H1 (cell line): ENCODE measurements around the gene SLC2A4RG. TPM values are rescaled to one million over a fixed set of nuclear protein-coding genes. Genes with fewer than 3 reads are reported as not detected.

Source experiments
- CTCF ChIA-PET: fragments of 300-600 bp; sonication (Branson Sonifier 250); formaldehyde crosslinking; loops from one replicate; lab custom pipeline; 2021; ENCODE audit not compliant: partially characterized antibody; lab: Charles Lee
- POLR2A ChIA-PET: fragments of 300-600 bp; sonication (Branson Sonifier 250); formaldehyde crosslinking; loops from one replicate; lab custom pipeline; 2021; ENCODE audit warnings: inconsistent platforms; ENCODE audit not compliant: partially characterized antibody; lab: Charles Lee
- DNase-seq, 2 experiments: peaks; one replicate each; pipeline versions ENCODE4 v3.0.0 to v3.0.0-alpha.2; 2010 to 2022; ENCODE audit warnings: low spot score in 2 of 2, low read depth in 1 of 2, mixed read lengths in 1 of 2
- FAIRE-seq: peaks from 2 replicates; lab custom pipeline; 2011; peaks lifted over from hg19 to GRCh38; lab: Jason Lieb, UNC
- H2AFZ ChIP-seq: 2 replicates; pipeline ENCODE4 v1.8.1; 2012; ENCODE audit warnings: low read length, inconsistent platforms
- H2AK5ac ChIP-seq: 2 replicates; pipeline ENCODE4 v1.6.1; 2013; ENCODE audit warnings: low read depth, low read length
- H2BK120ac ChIP-seq: replicated peaks from 2 replicates; pipeline ENCODE3; 2013; ENCODE audit warnings: low read depth, low read length, inconsistent platforms
- H2BK12ac ChIP-seq: 2 replicates; pipeline ENCODE4 v1.6.1; 2013; ENCODE audit warnings: low read depth, low read length
- H2BK15ac ChIP-seq: 2 replicates; pipeline ENCODE4 v1.6.1; 2013; ENCODE audit warnings: low read length
- H2BK20ac ChIP-seq: 2 replicates; pipeline ENCODE4 v1.6.1; 2013; ENCODE audit warnings: low read length
- H2BK5ac ChIP-seq: 2 replicates; pipeline ENCODE4 v1.6.1; 2013; ENCODE audit warnings: low read depth, low read length
- H3K14ac ChIP-seq: 2 replicates; pipeline ENCODE4 v1.6.1; 2013; ENCODE audit warnings: inconsistent platforms; ENCODE audit not compliant: insufficient read length
- H3K18ac ChIP-seq: 2 replicates; pipeline ENCODE4 v1.6.1; 2013; ENCODE audit warnings: low read length; ENCODE audit errors: extremely low read depth
- H3K23ac ChIP-seq: 2 replicates; pipeline ENCODE4 v1.6.1; 2013; ENCODE audit warnings: inconsistent platforms; ENCODE audit not compliant: insufficient read length
- H3K23me2 ChIP-seq: 2 replicates; pipeline ENCODE4 v1.6.1; 2013; ENCODE audit warnings: low read depth, low read length
- H3K27ac ChIP-seq: 2 replicates; pipeline ENCODE4 v1.6.1; 2011; ENCODE audit warnings: low read depth, low read length, inconsistent platforms
- H3K27me3 ChIP-seq, 4 experiments: replicated peaks in 1 of 4; 1 replicate in 1 of 4; 2 replicates in 3 of 4; pipeline versions ENCODE4 v1.6.1 to v1.8.1; 2011 to 2013; ENCODE audit warnings: low read length in 3 of 4, mild to moderate bottlenecking in 3 of 4, inconsistent platforms in 2 of 4, mixed read lengths in 2 of 4, moderate library complexity in 1 of 4; ENCODE audit not compliant: control insufficient read depth in 3 of 4, insufficient read depth in 3 of 4; ENCODE audit errors: extremely low read depth in 1 of 4
- H3K36me3 ChIP-seq, 4 experiments: 2 replicates each; pipeline versions ENCODE4 v1.6.1 to v1.8.1; 2011 to 2013; ENCODE audit warnings: mild to moderate bottlenecking in 4 of 4, low read length in 3 of 4, moderate library complexity in 2 of 4, control low read depth in 1 of 4, inconsistent platforms in 1 of 4; ENCODE audit not compliant: insufficient read depth in 4 of 4, control insufficient read depth in 2 of 4
- H3K4ac ChIP-seq: replicated peaks from 2 replicates; pipeline ENCODE3; 2013; ENCODE audit warnings: low read length, low read depth, mixed read lengths, inconsistent platforms; ENCODE audit not compliant: insufficient read length
- H3K4me1 ChIP-seq, 4 experiments: replicated peaks in 1 of 4; 1 replicate in 1 of 4; 2 replicates in 3 of 4; pipeline versions ENCODE4 v1.6.1 to v1.8.1; 2011 to 2013; ENCODE audit warnings: low read length in 3 of 4, inconsistent platforms in 2 of 4, mixed read lengths in 1 of 4; ENCODE audit not compliant: insufficient read depth in 4 of 4, control insufficient read depth in 3 of 4
- H3K4me2 ChIP-seq, 2 experiments: 2 replicates each; pipeline versions ENCODE4 v1.6.1 to v1.8.1; 2011 to 2013; ENCODE audit warnings: low read depth in 2 of 2, low read length in 2 of 2, control low read depth in 1 of 2, inconsistent platforms in 1 of 2, mild to moderate bottlenecking in 1 of 2; ENCODE audit not compliant: insufficient read depth in 1 of 2
- H3K4me3 ChIP-seq, 4 experiments: fragments of 200-600, 300-600 bp in 1 of 4; sonication (generic), shearing (Covaris generic), sonication (Bioruptor Twin) in 1 of 4; 2 replicates each; pipeline versions ENCODE4 v1.5.1 to v1.8.1; 2011 to 2016; ENCODE audit warnings: low read length in 4 of 4, low read depth in 3 of 4, control low read depth in 2 of 4, inconsistent platforms in 2 of 4, mild to moderate bottlenecking in 2 of 4, mixed read lengths in 1 of 4, moderate library complexity in 1 of 4; ENCODE audit not compliant: insufficient read depth in 2 of 4; ENCODE audit errors: extremely low read depth in 1 of 4
- H3K56ac ChIP-seq: replicated peaks from 2 replicates; pipeline ENCODE3; 2013; ENCODE audit warnings: low read depth, mild to moderate bottlenecking, mixed read lengths, low read length, inconsistent platforms; ENCODE audit not compliant: insufficient read length
- H3K79me1 ChIP-seq: 2 replicates; pipeline ENCODE4 v1.6.1; 2013; ENCODE audit warnings: low read depth, low read length, control low read depth
- H3K79me2 ChIP-seq, 2 experiments: 2 replicates each; pipeline versions ENCODE4 v1.6.1 to v1.8.1; 2012 to 2013; ENCODE audit warnings: low read length in 2 of 2, mild to moderate bottlenecking in 2 of 2, inconsistent platforms in 1 of 2; ENCODE audit not compliant: insufficient read depth in 2 of 2, control insufficient read depth in 1 of 2
- H3K9ac ChIP-seq, 4 experiments: replicated peaks in 1 of 4; 1 replicate in 1 of 4; 2 replicates in 3 of 4; pipeline versions ENCODE4 v1.6.1 to v1.8.1; 2011 to 2013; ENCODE audit warnings: low read depth in 3 of 4, low read length in 3 of 4, control low read depth in 2 of 4, mild to moderate bottlenecking in 2 of 4, moderate library complexity in 2 of 4, inconsistent platforms in 1 of 4; ENCODE audit errors: extremely low read depth in 1 of 4
- H3K9me3 ChIP-seq, 2 experiments: 2 replicates each; pipeline versions ENCODE4 v1.6.1 to v1.8.1; 2012 to 2013; ENCODE audit warnings: mild to moderate bottlenecking in 2 of 2, moderate library complexity in 2 of 2, control low read depth in 1 of 2, inconsistent platforms in 1 of 2, low read depth in 1 of 2, low read length in 1 of 2, mixed read lengths in 1 of 2; ENCODE audit not compliant: insufficient read depth in 2 of 2
- H4K20me1 ChIP-seq, 2 experiments: replicated peaks in 1 of 2; 2 replicates each; pipeline versions ENCODE3 to v1.8.1; 2011 to 2013; ENCODE audit warnings: inconsistent platforms in 2 of 2, low read length in 2 of 2, mild to moderate bottlenecking in 1 of 2; ENCODE audit not compliant: insufficient read depth in 2 of 2, control insufficient read depth in 1 of 2
- H4K5ac ChIP-seq: 2 replicates; pipeline ENCODE4 v1.6.1; 2013; ENCODE audit warnings: low read length, low read depth, mixed read lengths, inconsistent platforms; ENCODE audit not compliant: insufficient read length
- H4K8ac ChIP-seq: 2 replicates; pipeline ENCODE4 v1.8.0; 2013; ENCODE audit warnings: mild to moderate bottlenecking, moderate library complexity, low read length, inconsistent platforms; ENCODE audit not compliant: insufficient read depth; ENCODE audit errors: extremely low read depth
- H4K91ac ChIP-seq: replicated peaks from 2 replicates; pipeline ENCODE3; 2013; ENCODE audit warnings: low read length, mixed read lengths, inconsistent platforms; ENCODE audit not compliant: insufficient read length
- ASH2L ChIP-seq: fragments of 200-600, 300-600 bp; sonication (generic); IDR thresholded peaks from one replicate; pipeline ENCODE4 v1.7.1; 2017; ENCODE audit warnings: low read length
- CTBP2 ChIP-seq: IDR thresholded peaks from 2 replicates; pipeline ENCODE4 v1.7.0; 2011; ENCODE audit warnings: borderline replicate concordance, mild to moderate bottlenecking, moderate library complexity, mixed read lengths, low read length; ENCODE audit not compliant: insufficient read depth, insufficient read length
- EP300 ChIP-seq, 2 experiments: IDR thresholded peaks; 1 replicate in 1 of 2; 2 replicates in 1 of 2; pipeline ENCODE4 v1.6.1; 2011 to 2012; ENCODE audit warnings: low read depth in 2 of 2, low read length in 2 of 2, mild to moderate bottlenecking in 2 of 2, borderline replicate concordance in 1 of 2, inconsistent platforms in 1 of 2, moderate library complexity in 1 of 2
- FOSL1 ChIP-seq: IDR thresholded peaks from 2 replicates; pipeline ENCODE4 v1.6.1; 2011; ENCODE audit warnings: mild to moderate bottlenecking, low read depth, low read length, moderate library complexity; ENCODE audit not compliant: insufficient read depth
- JUN ChIP-seq: IDR thresholded peaks from 2 replicates; pipeline ENCODE4 v1.6.1; 2011; ENCODE audit warnings: low read depth, mild to moderate bottlenecking, improper control_type of control experiment, low read length
- MAX ChIP-seq: IDR thresholded peaks from 2 replicates; pipeline ENCODE4 v1.6.1; 2012; ENCODE audit warnings: inconsistent platforms
- NRF1 ChIP-seq: IDR thresholded peaks from 2 replicates; pipeline ENCODE4 v1.6.1; 2011; ENCODE audit warnings: mild to moderate bottlenecking, low read depth, low read length, improper control_type of control experiment
- PHF8 ChIP-seq: fragments of 200-600 bp; sonication (generic); conservative IDR thresholded peaks from 2 replicates; pipeline ENCODE4 v1.7.1; 2012; ENCODE audit warnings: low read depth, mild to moderate bottlenecking, inconsistent platforms, low read length, moderate library complexity
- POU5F1 ChIP-seq: IDR thresholded peaks from 2 replicates; pipeline ENCODE4 v1.6.1; 2011; ENCODE audit warnings: low read depth, mild to moderate bottlenecking, low read length, moderate library complexity
- SIN3A ChIP-seq, 2 experiments: IDR thresholded peaks in 1 of 2; conservative IDR thresholded peaks in 1 of 2; 2 replicates each; pipeline ENCODE4 v1.6.1; 2011 to 2012; ENCODE audit warnings: low read length in 2 of 2, improper control_type of control experiment in 1 of 2, low read depth in 1 of 2, mild to moderate bottlenecking in 1 of 2
- TEAD4 ChIP-seq: IDR thresholded peaks from 2 replicates; pipeline ENCODE4 v1.6.1; 2012; ENCODE audit warnings: low read depth, low read length, inconsistent platforms, mixed read lengths
- WGBS, 2 experiments: shearing (Covaris generic) in 1 of 2; methylation state at CpG; one replicate each; pipeline versions ENCODE4 v1.1.6 to v1.1.7; 2013 to 2015; ENCODE audit warnings: low lambda C conversion rate in 2 of 2, mixed read lengths in 2 of 2, inconsistent platforms in 1 of 2, low coverage in 1 of 2, missing lambda C conversion rate in 1 of 2; ENCODE audit not compliant: insufficient replicate concordance in 2 of 2, insufficient coverage in 1 of 2, insufficient read length in 1 of 2; ENCODE audit errors: extremely low coverage in 1 of 2, missing lambda C conversion rate in 1 of 2; 5-methylcytosine and 5-hydroxymethylcytosine counted together
- polyA plus RNA-seq, 7 experiments: library from polyadenylated mRNA; depleted of rRNA in 3 of 7; stranded (reverse) in 5 of 7; unstranded in 2 of 7; fragments of >200 nt in 5 of 7; fragments of 200-250 nt in 2 of 7; gene quantifications; 1 replicate in 5 of 7; 2 replicates in 1 of 7; 4 replicates in 1 of 7; pipeline versions ENCODE4 v1.2.1 to v1.2.3, GENCODE V29; 2011 to 2013; ENCODE audit warnings: missing spikeins in 2 of 7, mixed read lengths in 2 of 7
- total RNA-seq: library from RNA; stranded (reverse); fragmentation: NEBNext Ultra II Directional; extraction: Animal tissue kit (Norgen Biotek cat#: 25700); gene quantifications from 2 replicates; pipeline ENCODE4 v1.2.1, GENCODE V29; 2021

SLC2A4RG gene
- total and polyA plus RNA-seq, 2 of the 8 experiments (the other 6 are each of a cell fraction or from before 2014, with no cell fraction given): 15.9 to 29.1 TPM

DNA sequence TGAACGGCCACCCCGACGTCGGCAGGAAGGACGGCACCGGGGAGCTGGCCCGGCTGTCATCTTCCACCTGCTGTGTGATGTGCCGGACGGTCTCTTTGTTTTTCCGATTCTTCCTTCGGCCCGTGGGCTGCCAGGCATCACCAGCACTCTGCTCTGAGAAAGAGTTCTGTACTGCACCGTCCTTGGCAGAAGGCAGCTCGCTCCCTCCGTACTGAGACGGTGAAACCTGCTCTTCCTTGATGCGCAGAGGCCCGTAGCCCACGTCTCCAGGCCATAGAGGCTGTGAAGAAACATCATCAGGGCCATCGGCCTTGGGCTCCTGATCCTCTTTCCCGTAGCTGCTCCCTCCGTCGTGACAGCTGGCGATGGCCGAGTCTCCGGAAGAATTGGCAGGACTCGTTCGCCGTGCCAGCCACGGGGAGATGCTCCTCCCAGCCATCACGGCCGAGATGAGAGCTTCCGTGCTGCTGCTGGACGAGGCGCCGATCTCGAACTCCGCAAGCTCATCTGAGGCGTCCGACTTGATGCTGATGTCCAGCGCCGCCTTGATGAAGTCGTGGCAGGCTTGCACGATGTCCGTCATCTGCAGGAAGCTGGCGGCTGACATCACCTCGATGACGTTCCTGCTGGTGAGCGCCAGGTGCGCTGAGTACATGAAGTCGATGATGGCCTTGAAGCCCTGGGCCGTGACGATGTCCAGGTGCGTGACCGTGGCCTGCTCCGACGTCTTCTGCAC, 50.4 kb downstream of the SLC2A4RG start:
- peaks cover 0 to 10% of the 10 kb centered on the region in 2 experiments; a peak in 1 of 4 replicates for H3K79me2 ChIP-seq
- H2BK12ac ChIP-seq: 0 out of 2 replicates have a peak overlapping the region, but pooled peaks have one; percentile 27
- no peak for FAIRE-seq
- H3K23ac ChIP-seq: no peak overlapping the region
- H3K9me3 ChIP-seq: no peaks in the 10 kb centered on the region
- no peak overlapping the region; the same call in 1 of the 2 replicates for H2AK5ac ChIP-seq
- CTCF ChIA-PET: interaction anchor here (0.8 to 15.2 kb wide), 10 partner anchors 14 to 94 kb away, joined by 3 to 191 read pairs (median 4); partner anchors contain the start of gene TPD52L2
- H2BK20ac ChIP-seq: no peak overlapping the region
- WGBS, 2 experiments: 96% methylated on average over 57 of the region's 57 CpGs; no CpG with 5 or more reads in 1 of the 2 experiments
- H2BK15ac ChIP-seq: no peak overlapping the region
- no peak overlapping the region for H3K18ac ChIP-seq
- no peak overlapping the region for H4K91ac ChIP-seq
- H2BK5ac ChIP-seq: no peak overlapping the region
- no peak overlapping the region for H3K27ac ChIP-seq
- no peak overlapping the region for H2BK120ac ChIP-seq
- no peaks in the 10 kb centered on the region for H3K23me2 ChIP-seq
- peaks cover 2 to 13% (median 7%) of the 10 kb centered on the region in 4 experiments; a peak in 4 of 8 replicates for H3K36me3 ChIP-seq
- H2AFZ ChIP-seq: no peak overlapping the region
- POLR2A ChIA-PET: interaction anchor here (1.5 to 2.1 kb wide), 2 partner anchors 56 to 75 kb away, joined by 3 to 6 read pairs; partner anchors contain the start of gene TPD52L2
- no peak overlapping the region for H4K8ac ChIP-seq
- H3K56ac ChIP-seq: no peak overlapping the region
- H3K4me3 ChIP-seq: no peak overlapping the region
- H3K9ac ChIP-seq: no peak overlapping the region
- H3K4me2 ChIP-seq: no peak overlapping the region
- H3K4me1 ChIP-seq: no peaks in the 10 kb centered on the region; a peak in 1 of 7 replicates
- DNase-seq: no peak
- no peak overlapping the region for H3K4ac ChIP-seq
- peaks cover 6% of the 10 kb centered on the region for H3K79me1 ChIP-seq
- H3K14ac ChIP-seq: no peak overlapping the region
- no peak overlapping the region for H4K5ac ChIP-seq
- H3K27me3 ChIP-seq: no peaks in the 10 kb centered on the region
- H4K20me1 ChIP-seq: peaks cover 0 to 11% of the 10 kb centered on the region in 2 experiments
- TF ChIP-seq EP300 (IDR thresholded peaks at IDR 0.05; ENCODE audit: borderline replicate concordance in 1 of 2, low read depth in 2 of 2, low read length in 2 of 2) (no peak), SIN3A (conservative IDR thresholded peaks at IDR 0.05 in 1 of 2, IDR thresholded peaks at IDR 0.05 in 1 of 2; ENCODE audit: low read depth in 1 of 2, low read length in 2 of 2) (no peak), POU5F1 (no peak), TEAD4 (no peak), JUN (no peak), FOSL1 (no peak), ASH2L (no peak), NRF1 (no peak), CTBP2 (no peak), PHF8 (no peak), MAX (no peak)
